Esophagus (tissue), 2 donors: ENCODE results near the gene GPR142. TPM values are rescaled to one million over a fixed set of nuclear protein-coding genes. Genes with fewer than 3 reads are reported as not detected.

ENCODE experiments used
- H3K27ac ChIP-seq, 2 donors: one replicate each; pipeline ENCODE4 v1.5.1; 2013; ENCODE audit warnings: low read depth in 2 of 2, mild to moderate bottlenecking in 2 of 2, inconsistent platforms in 1 of 2, low read length in 1 of 2, moderate library complexity in 1 of 2
- H3K27me3 ChIP-seq, 2 donors: one replicate each; pipeline ENCODE4 v1.6.1; 2013; ENCODE audit warnings: low read length in 2 of 2, control low read depth in 1 of 2, mild to moderate bottlenecking in 1 of 2; ENCODE audit not compliant: insufficient read depth in 2 of 2, control insufficient read depth in 1 of 2
- H3K36me3 ChIP-seq, 2 donors: one replicate each; pipeline ENCODE4 v1.6.1; 2013; ENCODE audit warnings: low read length in 1 of 2; ENCODE audit not compliant: control insufficient read depth in 2 of 2, insufficient read depth in 2 of 2
- H3K4me1 ChIP-seq, 2 donors: one replicate each; pipeline ENCODE4 v1.6.1; 2013; ENCODE audit warnings: low read length in 1 of 2; ENCODE audit not compliant: control insufficient read depth in 2 of 2, insufficient read depth in 2 of 2
- H3K4me3 ChIP-seq, 2 donors: one replicate each; pipeline ENCODE4 v1.5.1; 2013; ENCODE audit warnings: low read length in 2 of 2, mild to moderate bottlenecking in 2 of 2, low read depth in 1 of 2, moderate library complexity in 1 of 2
- H3K9me3 ChIP-seq, 2 donors: one replicate each; pipeline ENCODE4 v1.6.1; 2013; ENCODE audit warnings: mild to moderate bottlenecking in 2 of 2, low read depth in 1 of 2, low read length in 1 of 2, moderate library complexity in 1 of 2; ENCODE audit not compliant: control insufficient read depth in 2 of 2, insufficient read depth in 1 of 2
- WGBS, 2 donors: extraction: QIAGEN DNeasy Blood & Tissue Kit; methylation state at CpG; one replicate each; pipeline ENCODE4 v1.1.7; 2013; 5-methylcytosine and 5-hydroxymethylcytosine counted together
- polyA plus RNA-seq, 2 donors: library from polyadenylated mRNA; stranded (reverse); fragments of 200-250 nt; gene quantifications; one replicate each; pipeline ENCODE4 v1.2.3, GENCODE V29; 2013
- donor health status: healthy with polysubstance abuse.
- donor health status: Bipolar disorder and iron deficiency.

The GPR142 gene
- polyA plus RNA-seq, 2 donors, result 0.09 TPM; not detected in 1

DNA sequence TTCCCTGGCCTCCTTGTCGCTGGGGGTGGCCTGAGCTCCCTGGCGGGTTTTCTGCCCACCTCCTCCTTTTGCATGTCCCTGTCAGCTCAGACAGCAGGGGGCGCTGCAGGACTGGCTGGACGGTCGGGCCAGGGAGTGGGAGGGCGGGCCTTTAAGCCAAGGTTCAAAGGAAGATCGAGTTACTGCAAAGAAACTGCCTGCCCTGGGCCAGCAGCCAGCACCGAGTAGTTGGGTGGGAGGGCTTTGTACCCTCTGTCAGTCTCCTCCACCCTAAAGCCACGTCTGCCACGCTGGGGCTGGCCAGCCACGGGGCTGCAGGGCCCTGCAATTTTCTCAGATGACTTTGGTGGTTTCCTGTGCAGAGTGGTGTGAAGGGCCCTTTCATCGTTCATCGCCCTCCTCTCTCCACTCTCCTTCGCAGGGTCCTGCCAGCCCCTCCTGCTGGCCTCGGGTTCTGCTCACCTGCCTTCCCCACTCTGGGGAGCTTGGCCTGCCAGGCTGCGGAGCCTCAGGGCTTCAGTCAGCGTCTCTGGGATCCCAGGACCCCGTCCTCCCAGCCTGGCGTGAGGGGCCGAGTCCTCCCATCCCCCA lies 12.3 kb downstream of the GPR142 start:
- 10 to 12% methylated on average over 20 of the region's 20 CpGs for WGBS, 2 donors
- no peak overlapping the region for H3K4me3 ChIP-seq
- no peak overlapping the region for H3K27ac ChIP-seq
- H3K36me3 ChIP-seq, result no peaks in the 10 kb centered on the region
- no peaks in the 10 kb centered on the region for H3K27me3 ChIP-seq
- peaks cover 4 to 9% of the 10 kb centered on the region in 2 donors for H3K4me1 ChIP-seq
- no peaks in the 10 kb centered on the region for H3K9me3 ChIP-seq

DNA sequence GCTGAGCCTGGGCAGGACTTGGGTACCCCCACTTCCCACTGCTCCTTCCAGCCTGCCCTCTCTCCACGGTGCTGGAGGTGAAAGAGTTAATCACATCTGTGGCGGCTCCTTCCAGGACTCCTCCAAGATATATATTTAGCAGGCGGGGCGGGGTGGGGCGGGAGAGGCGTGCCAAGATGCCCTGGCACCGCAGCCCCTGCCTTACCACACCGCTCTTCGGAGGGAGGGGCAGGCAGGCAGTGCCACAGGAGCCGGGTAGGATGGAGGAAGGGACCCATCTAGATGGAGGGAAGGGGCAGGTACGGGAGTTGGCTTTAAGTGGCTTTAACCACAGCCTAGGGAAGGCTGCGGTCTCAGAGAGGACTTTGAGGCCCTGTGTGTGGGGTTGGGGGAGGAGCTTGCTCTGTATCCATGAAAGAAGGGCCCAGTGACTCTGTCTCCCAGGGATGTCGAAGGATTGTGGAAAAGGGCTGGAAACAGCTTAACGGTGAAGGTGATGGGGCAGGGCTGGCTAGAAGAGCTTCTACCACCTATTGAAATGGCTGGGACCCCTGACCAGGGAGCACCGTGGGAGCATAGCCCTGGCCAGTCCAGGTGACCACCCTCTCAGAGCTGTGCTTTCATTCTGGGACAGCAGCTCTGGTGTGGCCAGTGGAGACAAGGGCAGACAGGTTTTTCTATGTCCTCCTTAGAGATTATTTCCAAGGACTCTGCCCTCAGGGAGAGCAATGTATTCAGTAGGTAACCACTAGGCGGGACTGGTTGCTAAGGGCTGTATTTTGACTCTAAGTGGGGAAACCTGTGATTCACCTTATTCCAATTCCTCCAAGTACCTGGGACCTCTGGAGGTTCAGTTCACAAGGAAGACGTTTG lies 13.0 kb downstream of the GPR142 start:
- WGBS, 2 donors, result 18 to 23% methylated on average over 17 of the region's 17 CpGs

DNA sequence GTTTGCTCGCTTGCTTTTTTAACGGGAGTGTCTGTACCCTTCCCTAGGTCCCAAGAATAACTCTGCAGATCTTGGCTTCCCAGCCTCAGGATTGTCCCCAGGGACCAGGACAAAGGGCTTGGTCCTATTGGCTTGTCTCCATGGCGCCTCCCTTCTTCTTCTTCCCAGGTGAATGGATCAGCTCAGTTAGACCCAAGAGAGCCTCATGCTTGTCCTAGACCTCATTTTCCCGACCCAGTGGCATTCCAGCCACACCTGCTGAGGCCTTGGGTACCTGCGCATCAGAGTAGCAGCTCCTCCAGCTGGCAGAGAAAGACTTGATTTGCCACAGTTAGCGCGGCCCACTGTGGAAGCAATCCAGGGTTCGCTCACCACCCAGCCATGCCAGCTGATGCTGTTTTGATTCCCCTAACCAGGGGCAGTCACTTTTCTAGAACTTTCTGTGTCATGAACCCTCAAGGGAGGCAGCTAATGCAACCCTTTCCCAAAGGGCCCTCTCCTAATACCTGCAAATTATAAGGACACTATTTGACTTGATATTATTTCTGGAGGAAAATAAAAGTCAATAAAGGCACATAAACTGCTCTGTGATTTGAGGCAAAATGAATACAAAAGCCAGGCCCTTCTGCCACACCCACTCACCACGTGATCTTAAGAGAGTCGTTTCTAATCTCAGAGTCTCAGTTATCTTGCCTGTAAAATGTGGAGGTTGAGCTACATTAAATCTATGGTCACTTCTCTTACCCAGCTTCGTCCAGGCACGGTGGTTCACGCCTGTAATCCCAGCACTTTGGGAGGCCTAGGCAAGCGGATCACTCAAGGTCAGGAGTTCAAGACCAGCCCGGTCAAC lies 13.9 kb downstream of the GPR142 start:
- no peaks in the 10 kb centered on the region for H3K9me3 ChIP-seq
- H3K27me3 ChIP-seq, result no peaks in the 10 kb centered on the region
- H3K4me3 ChIP-seq, result no peak overlapping the region
- H3K27ac ChIP-seq, result peak overlapping the region in 1 of 2 donors; percentile 17
- no peaks in the 10 kb centered on the region for H3K36me3 ChIP-seq
- H3K4me1 ChIP-seq, result peaks cover 4 to 9% of the 10 kb centered on the region in 2 donors
- 60 to 61% methylated on average over 15 of the region's 15 CpGs for WGBS, 2 donors

More for the DNA sequence above, 13.0 kb downstream of the GPR142 start:
- no peaks in the 10 kb centered on the region for H3K9me3 ChIP-seq
- peak overlapping the region; percentile 40 to 61 for H3K27ac ChIP-seq
- no peaks in the 10 kb centered on the region for H3K36me3 ChIP-seq
- no peaks in the 10 kb centered on the region for H3K27me3 ChIP-seq
- no peak overlapping the region for H3K4me3 ChIP-seq
- peaks cover 4 to 9% of the 10 kb centered on the region in 2 donors for H3K4me1 ChIP-seq

DNA sequence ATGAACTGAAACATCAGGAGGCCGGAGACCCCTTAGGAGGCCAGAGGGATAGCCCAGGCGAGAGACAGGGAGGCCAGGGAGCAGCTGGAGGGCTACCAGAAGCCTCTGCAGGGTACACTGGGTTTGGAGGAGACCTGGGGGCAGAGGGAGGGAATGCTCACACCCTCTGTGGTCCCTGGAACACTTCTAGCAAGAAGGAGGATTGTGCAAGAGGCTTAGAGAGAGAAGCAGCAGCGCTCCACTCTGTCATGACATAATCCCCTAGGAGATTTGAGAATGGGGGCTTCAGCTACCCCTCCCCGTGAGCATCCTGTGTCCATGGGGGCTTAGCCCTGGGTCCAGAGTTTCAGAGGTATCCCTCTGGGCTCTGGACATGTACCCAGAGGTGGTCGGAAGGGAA lies 15.8 kb downstream of the GPR142 start:
- H3K4me3 ChIP-seq, result no peak overlapping the region
- WGBS, 2 donors, result 85 to 93% methylated on average over 5 of the region's 5 CpGs

GRCh38 chr17:74385201-74385600 lies 17.9 kb downstream of the GPR142 start:
- no peaks in the 10 kb centered on the region for H3K36me3 ChIP-seq
- H3K27ac ChIP-seq, result no peak overlapping the region
- H3K4me3 ChIP-seq, result no peak overlapping the region
- 92 to 95% methylated on average over 3 of the region's 3 CpGs for WGBS, 2 donors
- H3K4me1 ChIP-seq, result peaks cover 3 to 4% of the 10 kb centered on the region in 2 donors
- no peaks in the 10 kb centered on the region for H3K9me3 ChIP-seq
- peaks cover 0 to 3% of the 10 kb centered on the region in 2 donors for H3K27me3 ChIP-seq

More for the DNA sequence above, 15.8 kb downstream of the GPR142 start:
- no peaks in the 10 kb centered on the region for H3K36me3 ChIP-seq
- no peak overlapping the region for H3K27ac ChIP-seq
- H3K27me3 ChIP-seq, result peaks cover 0 to 3% of the 10 kb centered on the region in 2 donors
- no peaks in the 10 kb centered on the region for H3K9me3 ChIP-seq
- peaks cover 4 to 9% of the 10 kb centered on the region in 2 donors for H3K4me1 ChIP-seq

DNA sequence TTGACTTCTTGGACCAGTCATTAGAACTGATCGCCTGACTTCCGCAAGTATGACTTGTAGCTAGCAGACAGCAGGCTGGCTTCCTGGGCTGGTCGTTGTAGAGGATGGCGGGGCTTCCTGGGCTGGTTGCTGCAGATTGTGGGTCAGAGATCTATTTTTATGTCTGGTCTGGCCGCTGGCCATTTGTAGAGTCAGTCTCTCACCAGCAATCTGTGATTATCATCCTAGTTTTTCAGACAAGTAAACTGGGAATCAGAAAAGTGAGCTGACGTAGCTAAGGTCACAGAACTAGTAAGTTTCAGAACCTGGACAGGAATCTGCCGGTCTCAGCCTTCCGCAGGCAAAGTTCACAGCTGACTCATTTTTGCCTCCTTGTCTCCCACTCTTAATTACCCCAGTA lies 19.1 kb downstream of the GPR142 start:
- H3K27me3 ChIP-seq, result peaks cover 0 to 3% of the 10 kb centered on the region in 2 donors
- no peaks in the 10 kb centered on the region for H3K36me3 ChIP-seq
- 63 to 64% methylated on average over 8 of the region's 8 CpGs for WGBS, 2 donors
- no peaks in the 10 kb centered on the region for H3K9me3 ChIP-seq
- no peak overlapping the region for H3K4me3 ChIP-seq
- H3K27ac ChIP-seq, result no peak overlapping the region
- H3K4me1 ChIP-seq, result no peaks in the 10 kb centered on the region

DNA sequence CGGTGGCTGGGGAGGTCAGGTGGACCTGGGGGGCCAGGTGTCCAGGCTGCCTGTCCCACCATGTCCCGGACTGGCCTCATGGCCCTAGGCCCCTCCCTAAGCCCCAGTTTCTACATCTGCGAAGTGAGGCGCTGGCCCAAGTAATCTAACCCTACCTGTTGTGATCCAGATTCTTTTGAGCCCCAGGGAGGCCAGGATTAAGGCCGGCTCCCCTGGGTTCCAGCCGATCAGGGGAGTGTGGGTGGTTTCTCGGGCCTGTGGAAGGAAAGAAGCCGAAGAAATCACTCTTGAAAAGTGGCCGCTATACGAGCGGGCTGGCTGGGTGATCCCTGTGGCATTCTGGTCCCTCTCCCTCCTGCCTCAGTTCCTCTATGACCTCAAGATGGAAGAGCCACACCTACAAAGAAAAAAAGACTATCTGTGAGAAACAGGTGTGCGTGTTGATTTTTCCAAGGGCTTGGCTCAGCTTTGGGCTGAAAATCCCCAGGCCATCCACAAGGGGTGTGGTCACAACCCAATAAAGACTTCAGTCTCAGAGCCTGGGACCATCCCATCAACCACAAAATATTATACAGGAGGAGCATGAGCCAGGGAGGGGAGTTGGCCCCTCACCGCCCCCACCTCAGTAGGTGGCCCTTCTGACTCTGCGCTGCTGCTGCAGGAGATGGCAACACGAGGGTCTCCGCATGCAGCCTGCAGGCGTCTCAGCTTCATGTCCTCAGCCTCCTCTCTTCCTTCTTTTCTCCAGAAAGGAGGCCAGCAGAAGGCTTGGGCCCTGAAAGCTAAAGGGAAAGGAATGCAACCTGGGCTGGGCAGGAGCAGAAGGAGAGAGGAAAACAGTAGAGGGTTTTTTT lies 20.3 kb downstream of the GPR142 start:
- no peaks in the 10 kb centered on the region for H3K4me1 ChIP-seq
- H3K27ac ChIP-seq, result no peak overlapping the region
- H3K4me3 ChIP-seq, result no peak overlapping the region
- H3K36me3 ChIP-seq, result no peaks in the 10 kb centered on the region
- no peaks in the 10 kb centered on the region for H3K9me3 ChIP-seq
- peaks cover 0 to 3% of the 10 kb centered on the region in 2 donors for H3K27me3 ChIP-seq
- 71 to 75% methylated on average over 17 of the region's 17 CpGs for WGBS, 2 donors

DNA sequence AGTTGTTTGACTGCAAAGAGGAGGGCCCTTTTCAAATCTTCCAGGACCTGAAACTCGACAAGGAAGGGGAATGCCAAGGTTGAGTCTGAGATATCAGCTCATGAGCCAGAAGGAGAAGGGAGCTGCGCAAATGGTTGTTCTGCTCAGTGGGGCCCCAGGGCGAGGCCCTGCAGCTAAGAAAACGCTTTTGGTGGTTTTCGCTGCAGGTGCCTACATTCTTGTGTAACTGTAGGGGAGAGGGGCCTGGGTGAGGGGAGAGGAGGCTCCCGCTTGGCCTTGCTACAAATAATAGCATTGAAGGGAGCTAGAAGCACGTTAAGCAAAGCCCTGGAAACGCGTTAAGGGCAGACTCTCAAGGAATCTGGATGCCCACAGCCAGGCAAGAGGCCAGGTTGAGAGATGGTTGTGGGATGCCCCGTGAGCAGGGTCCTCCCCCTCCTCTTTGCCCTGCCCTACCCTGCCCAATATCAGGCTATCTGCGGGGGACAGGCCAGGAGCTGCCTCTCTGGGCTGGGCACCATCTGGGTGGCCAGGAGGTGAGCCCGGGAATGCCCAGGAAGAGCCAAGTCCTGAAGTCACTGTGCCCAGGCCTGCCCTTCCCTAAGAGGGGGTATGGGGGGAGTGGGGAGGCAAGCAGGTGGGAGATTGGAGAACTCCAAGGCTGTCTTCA lies 21.9 kb downstream of the GPR142 start:
- H3K27me3 ChIP-seq, result peaks cover 0 to 3% of the 10 kb centered on the region in 2 donors
- H3K9me3 ChIP-seq, result peaks cover 0 to 2% of the 10 kb centered on the region in 2 donors
- no peaks in the 10 kb centered on the region for H3K4me1 ChIP-seq
- H3K27ac ChIP-seq, result no peak overlapping the region
- H3K36me3 ChIP-seq, result no peaks in the 10 kb centered on the region
- no peak overlapping the region for H3K4me3 ChIP-seq
- WGBS, 2 donors, result 66 to 78% methylated on average over 12 of the region's 12 CpGs
